GM12878 (cell line): ENCODE data around the gene HLA-DMA. TPM values are rescaled to one million over a fixed set of nuclear protein-coding genes. Genes with fewer than 3 reads are reported as not detected.

Source experiments
- ATAC-seq: fragments of 200-7000 bp; cut with Tn5 transposase; 3 replicates; pipeline ENCODE4 v1.9.1; 2020; ENCODE audit warnings: mild to moderate bottlenecking, moderate library complexity
- BruUV-seq: library from RNA; stranded (reverse); fragments of 400-500 nt; replicated peaks from 2 replicates; lab custom pipeline; 2021; lab: Mats Ljungman, UMichigan
- CTCF ChIA-PET: fragments of 300-600 bp; sonication (Branson Sonifier 250); formaldehyde crosslinking; extraction: SDS; loops from one replicate; lab custom pipeline; 2021; ENCODE audit warnings: inconsistent platforms; lab: Yijun Ruan, JAX
- POLR2A ChIA-PET: fragments of 350-600 bp; formaldehyde crosslinking; extraction: SDS; loops from one replicate; lab custom pipeline; 2021; ENCODE audit warnings: inconsistent platforms; lab: Charles Lee
- RAD21 ChIA-PET: fragments of 300-600 bp; sonication (Branson Sonifier 250); formaldehyde crosslinking; loops from one replicate; lab custom pipeline; 2023; ENCODE audit warnings: antibody characterized with exemption; ENCODE audit not compliant: unreplicated experiment; lab: Charles Lee
- SMC1A ChIA-PET: fragments of 300-600 bp; sonication (Branson Sonifier 250); formaldehyde crosslinking; loops from one replicate; lab custom pipeline; 2023; ENCODE audit not compliant: unreplicated experiment, uncharacterized antibody; lab: Charles Lee
- DNase-seq: peaks from one replicate; pipeline ENCODE4 v3.0.0-alpha.2; 2011; ENCODE audit warnings: low read depth, low spot score
- FAIRE-seq: peaks from 3 replicates; lab custom pipeline; 2011; peaks lifted over from hg19 to GRCh38; lab: Jason Lieb, UNC
- H2AFZ ChIP-seq: 2 replicates; pipeline ENCODE4 v1.6.0; 2011; ENCODE audit warnings: low read depth, low read length, control low read depth; ENCODE audit not compliant: control insufficient read depth
- H3K27ac ChIP-seq: 2 replicates; pipeline ENCODE4 v1.5.1; 2011; ENCODE audit warnings: control low read depth; ENCODE audit not compliant: control insufficient read depth, insufficient read depth
- H3K27me3 ChIP-seq, 2 experiments: replicated peaks in 1 of 2; 2 replicates each; pipeline versions ENCODE4 v1.6.0 to v1.6.1; 2011; ENCODE audit warnings: low read length in 1 of 2; ENCODE audit not compliant: control insufficient read depth in 2 of 2, insufficient read depth in 2 of 2
- H3K36me3 ChIP-seq, 2 experiments: 2 replicates each; pipeline ENCODE4 v1.5.1; 2011; ENCODE audit warnings: low read length in 1 of 2; ENCODE audit not compliant: control insufficient read depth in 2 of 2, insufficient read depth in 2 of 2
- H3K4me1 ChIP-seq: 2 replicates; pipeline ENCODE4 v1.6.1; 2011; ENCODE audit warnings: mild to moderate bottlenecking, low read length, moderate library complexity, mixed read lengths; ENCODE audit not compliant: control insufficient read depth, insufficient read depth
- H3K4me2 ChIP-seq: 2 replicates; pipeline ENCODE4 v1.6.0; 2011; ENCODE audit warnings: control low read depth; ENCODE audit not compliant: control insufficient read depth, insufficient read depth
- H3K4me3 ChIP-seq: fragments of 200-600 bp; sonication (generic); 2 replicates; pipeline ENCODE4 v1.5.1; 2016
- H3K79me2 ChIP-seq: 2 replicates; pipeline ENCODE4 v1.6.0; 2011; ENCODE audit warnings: low read length; ENCODE audit not compliant: control insufficient read depth, insufficient read depth
- H3K9ac ChIP-seq: 2 replicates; pipeline ENCODE4 v1.8.0; 2011; ENCODE audit warnings: low read length, control low read depth, mixed read lengths; ENCODE audit not compliant: control insufficient read depth, insufficient read depth
- H3K9me3 ChIP-seq: replicated peaks from 3 replicates; pipeline ENCODE4 v1.5.1; 2011; ENCODE audit warnings: mild to moderate bottlenecking, low read length; ENCODE audit not compliant: control insufficient read depth, insufficient read depth
- H4K20me1 ChIP-seq: 2 replicates; pipeline ENCODE4 v1.6.0; 2011; ENCODE audit not compliant: control insufficient read depth, insufficient read depth
- CHD2 ChIP-seq: IDR thresholded peaks from 2 replicates; pipeline ENCODE4 v1.6.1; 2011; ENCODE audit warnings: low read depth, low read length, improper control_type of control experiment, borderline replicate concordance
- FOXK2 ChIP-seq: fragments of 450-650 bp; IDR thresholded peaks from 2 replicates; pipeline ENCODE4 v1.6.1; 2017; ENCODE audit warnings: mild to moderate bottlenecking, moderate library complexity
- GABPA ChIP-seq: IDR thresholded peaks from 2 replicates; pipeline ENCODE4 v1.6.1; 2014; ENCODE audit warnings: antibody characterized with exemption, low read depth, mild to moderate bottlenecking, inconsistent platforms
- HDGF ChIP-seq: fragments of 450-650 bp; IDR thresholded peaks from 2 replicates; pipeline ENCODE4 v1.6.1; 2016; ENCODE audit warnings: antibody characterized with exemption
- IKZF2 ChIP-seq, 2 experiments: fragments of 450-650 bp; IDR thresholded peaks; 2 replicates each; pipeline ENCODE4 v1.6.1; 2017; ENCODE audit warnings: mild to moderate bottlenecking in 2 of 2, moderate library complexity in 2 of 2
- KLF5 ChIP-seq: fragments of 450-650 bp; IDR thresholded peaks from 2 replicates; pipeline ENCODE4 v1.6.1; 2014; ENCODE audit warnings: mild to moderate bottlenecking; ENCODE audit not compliant: partially characterized antibody
- POLR2AphosphoS5 ChIP-seq: IDR thresholded peaks from 2 replicates; pipeline ENCODE4 v1.6.1; 2011; ENCODE audit warnings: mild to moderate bottlenecking, low read length, inconsistent platforms
- RCOR1 ChIP-seq: conservative IDR thresholded peaks from 2 replicates; pipeline ENCODE4 v1.6.1; 2012; ENCODE audit warnings: low read depth, low read length, improper control_type of control experiment
- SMAD5 ChIP-seq: IDR thresholded peaks from 2 replicates; pipeline ENCODE4 v1.6.1; 2016; ENCODE audit warnings: antibody characterized with exemption, low read depth
- ZSCAN29 ChIP-seq: fragments of 450-650 bp; IDR thresholded peaks from 2 replicates; pipeline ENCODE4 v1.6.1; 2017; ENCODE audit warnings: mild to moderate bottlenecking, moderate library complexity
- ZZZ3 ChIP-seq: IDR thresholded peaks from 2 replicates; pipeline ENCODE4 v1.6.1; 2011; ENCODE audit warnings: low read depth; ENCODE audit not compliant: control insufficient read depth, insufficient read length
- WGBS: methylation state at CpG from one replicate; pipeline ENCODE4 v1.1.6; 2016; ENCODE audit warnings: low lambda C conversion rate; ENCODE audit not compliant: insufficient replicate concordance, insufficient coverage; ENCODE audit errors: missing lambda C conversion rate; 5-methylcytosine and 5-hydroxymethylcytosine counted together
- in situ Hi-C: fragments of 300-500 bp; cut with MboI; formaldehyde crosslinking; loops from 9 replicates; pipeline ENCODE4 v1.14.3; 2018; ENCODE audit warnings: mixed read lengths
- intact Hi-C: fragments of 100-400 bp; cut with micrococcal nuclease; formaldehyde crosslinking; loops from one replicate; pipeline ENCODE4 v1.14.2; 2022; ENCODE audit not compliant: unreplicated experiment
- polyA plus RNA-seq, 11 experiments: library from polyadenylated mRNA; depleted of rRNA in 4 of 11; unstranded in 6 of 11; stranded (reverse) in 5 of 11; fragments of >200 nt; fragmentation: Nextera tagmentation in 4 of 11; fragmentation: Illumina TruSeq in 1 of 11; extraction: Ambion mirVana in 4 of 11; extraction: Trizol in 1 of 11; gene quantifications; 1 replicate in 1 of 11; 2 replicates in 10 of 11; pipeline versions ENCODE4 v1.2.1 to v1.2.3, GENCODE V29; 2011 to 2016; ENCODE audit warnings: inconsistent platforms in 2 of 11, missing spikeins in 2 of 11, low read depth in 1 of 11
- total RNA-seq, 4 experiments: library from RNA; depleted of rRNA in 3 of 4; stranded (reverse); fragments of >200 nt in 3 of 4; fragmentation: Illumina TruSeq in 1 of 4; extraction: Trizol in 1 of 4; gene quantifications; 2 replicates each; pipeline versions ENCODE4 v1.2.1 to v1.2.3, GENCODE V29; 2013 to 2021
- TF ChIP-seq, protein P1 (sequence below): fragments of 450-650 bp; formaldehyde crosslinking; IDR thresholded peaks from 2 replicates; pipeline ENCODE4 v1.5.0; 2022; ENCODE audit warnings: mild to moderate bottlenecking, missing genetic modification characterization
- TF ChIP-seq, protein P2 (sequence below): fragments of 450-650 bp; IDR thresholded peaks from 2 replicates; pipeline ENCODE4 v1.6.1; 2017; ENCODE audit warnings: antibody characterized with exemption, mild to moderate bottlenecking, moderate library complexity
- TF ChIP-seq, protein P3 (sequence below): fragments of 150-350 bp; IDR thresholded peaks from 2 replicates; pipeline ENCODE4 v1.6.1; 2016; ENCODE audit warnings: low read depth, low read length

Gene HLA-DMA
- total and polyA plus RNA-seq, 10 of the 15 experiments (the other 5 are each of a cell fraction or from before 2014, with no cell fraction given): 177 to 552 (median 309) TPM

DNA sequence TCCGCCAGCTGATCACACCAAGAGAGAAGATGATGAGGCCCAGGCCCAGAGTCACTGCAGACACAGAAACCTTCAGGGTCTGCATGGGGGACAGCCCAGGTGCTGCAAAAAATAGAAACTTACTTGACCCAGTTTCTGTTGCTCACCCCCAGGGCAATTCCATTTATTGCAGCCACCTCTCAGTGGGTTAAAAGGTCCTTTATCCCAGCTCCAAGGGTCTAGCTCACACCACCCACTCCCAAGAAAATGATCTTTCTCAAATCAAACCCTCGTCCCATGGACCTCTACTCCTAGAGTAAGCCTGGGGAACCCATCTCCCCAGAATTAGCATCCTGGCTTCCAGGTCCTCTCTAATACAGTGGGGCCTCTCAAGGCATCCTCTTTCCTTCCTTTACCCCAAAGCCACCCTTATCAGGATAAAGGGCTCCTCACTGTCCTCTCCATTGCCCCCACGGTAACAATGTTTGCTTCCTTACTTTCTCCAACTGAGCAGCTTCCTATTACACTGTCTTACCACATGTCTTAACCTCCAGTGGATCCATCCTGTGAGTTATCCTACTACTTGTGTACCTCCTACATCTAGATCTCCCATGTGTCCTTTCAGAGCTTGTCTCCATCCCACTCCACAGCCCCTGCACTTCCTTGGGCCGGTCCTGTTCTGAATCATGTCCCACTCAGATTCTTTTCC, 17.2 kb downstream of the HLA-DMA start:
- CTCF ChIA-PET: interaction anchor here (0.6 to 15.9 kb wide), 10 partner anchors 9 to 237 kb away, joined by 3 to 532 read pairs (median 4); partner anchors contain the start of gene HLA-DMA
- FAIRE-seq: no peak
- H4K20me1 ChIP-seq: no peaks in the 10 kb centered on the region
- H3K79me2 ChIP-seq: peaks cover 36% of the 10 kb centered on the region
- H3K9ac ChIP-seq: no peak overlapping the region
- no peaks in the 10 kb centered on the region for H3K9me3 ChIP-seq
- in situ Hi-C loops (no loop called here), intact Hi-C loops (loop anchor here (2.0 kb wide), 1 partner anchor 37 kb away; no protein-coding TSS in a partner anchor)
- H3K27ac ChIP-seq: no peak overlapping the region
- no peak for ATAC-seq
- H3K27me3 ChIP-seq: no peaks in the 10 kb centered on the region; a peak in 1 of 4 replicates
- H3K4me1 ChIP-seq: peaks cover 11% of the 10 kb centered on the region
- SMC1A ChIA-PET: interaction anchor here (1.1 to 15.9 kb wide), 5 partner anchors 17 to 50 kb away, joined by 3 to 354 read pairs (median 11); partner anchors contain the start of gene HLA-DMA
- H3K4me3 ChIP-seq: peak overlapping the region; percentile 30; the same call in 1 of the 2 replicates
- H3K36me3 ChIP-seq: peaks cover 21 to 34% of the 10 kb centered on the region in 2 experiments
- 83% methylated on average over 4 of the region's 4 CpGs for WGBS
- BruUV-seq: no TSS peak
- H2AFZ ChIP-seq: no peak overlapping the region
- RAD21 ChIA-PET: interaction anchor here (1.1 to 7.5 kb wide), 5 partner anchors 9 to 48 kb away, joined by 4 to 135 read pairs (median 8); partner anchors contain the start of gene HLA-DMA
- POLR2A ChIA-PET: interaction anchor here (0.5 to 10.8 kb wide), 9 partner anchors 12 to 69 kb away, joined by 3 to 270 read pairs (median 4); partner anchors contain the start of genes BRD2 and HLA-DMA
- peak overlapping the region; percentile 45 for H3K4me2 ChIP-seq
- no peak for DNase-seq
- TF ChIP-seq HDGF (no peak), ZSCAN29 (no peak), KLF5 (no peak), CHD2 (no peak), ZZZ3 (no peak), POLR2AphosphoS5 (peak; percentile 73), FOXK2 (no peak), RCOR1 (no peak), IKZF2 (IDR thresholded peaks at IDR 0.05) (no peak), SMAD5 (peak; percentile 24; the same call in 1 of the 2 replicates), GABPA (no peak)
- TF ChIP-seq, protein P1, sequence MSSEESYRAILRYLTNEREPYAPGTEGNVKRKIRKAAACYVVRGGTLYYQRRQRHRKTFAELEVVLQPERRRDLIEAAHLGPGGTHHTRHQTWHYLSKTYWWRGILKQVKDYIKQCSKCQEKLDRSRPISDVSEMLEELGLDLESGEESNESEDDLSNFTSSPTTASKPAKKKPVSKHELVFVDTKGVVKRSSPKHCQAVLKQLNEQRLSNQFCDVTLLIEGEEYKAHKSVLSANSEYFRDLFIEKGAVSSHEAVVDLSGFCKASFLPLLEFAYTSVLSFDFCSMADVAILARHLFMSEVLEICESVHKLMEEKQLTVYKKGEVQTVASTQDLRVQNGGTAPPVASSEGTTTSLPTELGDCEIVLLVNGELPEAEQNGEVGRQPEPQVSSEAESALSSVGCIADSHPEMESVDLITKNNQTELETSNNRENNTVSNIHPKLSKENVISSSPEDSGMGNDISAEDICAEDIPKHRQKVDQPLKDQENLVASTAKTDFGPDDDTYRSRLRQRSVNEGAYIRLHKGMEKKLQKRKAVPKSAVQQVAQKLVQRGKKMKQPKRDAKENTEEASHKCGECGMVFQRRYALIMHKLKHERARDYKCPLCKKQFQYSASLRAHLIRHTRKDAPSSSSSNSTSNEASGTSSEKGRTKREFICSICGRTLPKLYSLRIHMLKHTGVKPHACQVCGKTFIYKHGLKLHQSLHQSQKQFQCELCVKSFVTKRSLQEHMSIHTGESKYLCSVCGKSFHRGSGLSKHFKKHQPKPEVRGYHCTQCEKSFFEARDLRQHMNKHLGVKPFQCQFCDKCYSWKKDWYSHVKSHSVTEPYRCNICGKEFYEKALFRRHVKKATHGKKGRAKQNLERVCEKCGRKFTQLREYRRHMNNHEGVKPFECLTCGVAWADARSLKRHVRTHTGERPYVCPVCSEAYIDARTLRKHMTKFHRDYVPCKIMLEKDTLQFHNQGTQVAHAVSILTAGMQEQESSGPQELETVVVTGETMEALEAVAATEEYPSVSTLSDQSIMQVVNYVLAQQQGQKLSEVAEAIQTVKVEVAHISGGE (CRISPR knock-in tag): no peak
- TF ChIP-seq, protein P2, sequence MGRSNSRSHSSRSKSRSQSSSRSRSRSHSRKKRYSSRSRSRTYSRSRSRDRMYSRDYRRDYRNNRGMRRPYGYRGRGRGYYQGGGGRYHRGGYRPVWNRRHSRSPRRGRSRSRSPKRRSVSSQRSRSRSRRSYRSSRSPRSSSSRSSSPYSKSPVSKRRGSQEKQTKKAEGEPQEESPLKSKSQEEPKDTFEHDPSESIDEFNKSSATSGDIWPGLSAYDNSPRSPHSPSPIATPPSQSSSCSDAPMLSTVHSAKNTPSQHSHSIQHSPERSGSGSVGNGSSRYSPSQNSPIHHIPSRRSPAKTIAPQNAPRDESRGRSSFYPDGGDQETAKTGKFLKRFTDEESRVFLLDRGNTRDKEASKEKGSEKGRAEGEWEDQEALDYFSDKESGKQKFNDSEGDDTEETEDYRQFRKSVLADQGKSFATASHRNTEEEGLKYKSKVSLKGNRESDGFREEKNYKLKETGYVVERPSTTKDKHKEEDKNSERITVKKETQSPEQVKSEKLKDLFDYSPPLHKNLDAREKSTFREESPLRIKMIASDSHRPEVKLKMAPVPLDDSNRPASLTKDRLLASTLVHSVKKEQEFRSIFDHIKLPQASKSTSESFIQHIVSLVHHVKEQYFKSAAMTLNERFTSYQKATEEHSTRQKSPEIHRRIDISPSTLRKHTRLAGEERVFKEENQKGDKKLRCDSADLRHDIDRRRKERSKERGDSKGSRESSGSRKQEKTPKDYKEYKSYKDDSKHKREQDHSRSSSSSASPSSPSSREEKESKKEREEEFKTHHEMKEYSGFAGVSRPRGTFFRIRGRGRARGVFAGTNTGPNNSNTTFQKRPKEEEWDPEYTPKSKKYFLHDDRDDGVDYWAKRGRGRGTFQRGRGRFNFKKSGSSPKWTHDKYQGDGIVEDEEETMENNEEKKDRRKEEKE: no peak
- TF ChIP-seq, protein P3, sequence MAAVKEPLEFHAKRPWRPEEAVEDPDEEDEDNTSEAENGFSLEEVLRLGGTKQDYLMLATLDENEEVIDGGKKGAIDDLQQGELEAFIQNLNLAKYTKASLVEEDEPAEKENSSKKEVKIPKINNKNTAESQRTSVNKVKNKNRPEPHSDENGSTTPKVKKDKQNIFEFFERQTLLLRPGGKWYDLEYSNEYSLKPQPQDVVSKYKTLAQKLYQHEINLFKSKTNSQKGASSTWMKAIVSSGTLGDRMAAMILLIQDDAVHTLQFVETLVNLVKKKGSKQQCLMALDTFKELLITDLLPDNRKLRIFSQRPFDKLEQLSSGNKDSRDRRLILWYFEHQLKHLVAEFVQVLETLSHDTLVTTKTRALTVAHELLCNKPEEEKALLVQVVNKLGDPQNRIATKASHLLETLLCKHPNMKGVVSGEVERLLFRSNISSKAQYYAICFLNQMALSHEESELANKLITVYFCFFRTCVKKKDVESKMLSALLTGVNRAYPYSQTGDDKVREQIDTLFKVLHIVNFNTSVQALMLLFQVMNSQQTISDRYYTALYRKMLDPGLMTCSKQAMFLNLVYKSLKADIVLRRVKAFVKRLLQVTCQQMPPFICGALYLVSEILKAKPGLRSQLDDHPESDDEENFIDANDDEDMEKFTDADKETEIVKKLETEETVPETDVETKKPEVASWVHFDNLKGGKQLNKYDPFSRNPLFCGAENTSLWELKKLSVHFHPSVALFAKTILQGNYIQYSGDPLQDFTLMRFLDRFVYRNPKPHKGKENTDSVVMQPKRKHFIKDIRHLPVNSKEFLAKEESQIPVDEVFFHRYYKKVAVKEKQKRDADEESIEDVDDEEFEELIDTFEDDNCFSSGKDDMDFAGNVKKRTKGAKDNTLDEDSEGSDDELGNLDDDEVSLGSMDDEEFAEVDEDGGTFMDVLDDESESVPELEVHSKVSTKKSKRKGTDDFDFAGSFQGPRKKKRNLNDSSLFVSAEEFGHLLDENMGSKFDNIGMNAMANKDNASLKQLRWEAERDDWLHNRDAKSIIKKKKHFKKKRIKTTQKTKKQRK: no peak
